ENCODE measurements around the gene ANO1.

GRCh38 chr11:70116386-70117065 lies 38.4 kb downstream of the ANO1 start:
- TF ChIP-seq POLR2A (IDR thresholded peaks at IDR 0.05) (no peak), POLR2AphosphoS5 (IDR thresholded peaks at IDR 0.05) (no peak), CTCF (IDR thresholded peaks at IDR 0.05) (no peak)
